SK-N-SH treated with all-trans-retinoic acid at 6 μM for 48 hours (cell line): ENCODE measurements around the gene WDR36.

Experiments
- ATAC-seq: fragments of 200-7000 bp; cut with Tn5 transposase; 3 replicates; pipeline ENCODE4 v1.9.1; 2020; ENCODE audit warnings: mild to moderate bottlenecking, moderate library complexity
- ARNTL ChIP-seq: fragments of 450-650 bp; formaldehyde crosslinking; IDR thresholded peaks from 2 replicates; pipeline ENCODE4 v1.5.0; 2020; ENCODE audit warnings: low read depth, mild to moderate bottlenecking, moderate library complexity, borderline replicate concordance
- BACH2 ChIP-seq: fragments of 250-450 bp; sonication (Bioruptor Pico); IDR thresholded peaks from 2 replicates; pipeline ENCODE4 v1.9.0; 2021; ENCODE audit warnings: mild to moderate bottlenecking, borderline replicate concordance
- ESRRG ChIP-seq: fragments of 250-450 bp; sonication (Bioruptor Pico); IDR thresholded peaks from 2 replicates; pipeline ENCODE4 v1.6.1; 2021; ENCODE audit warnings: mild to moderate bottlenecking
- ISL1 ChIP-seq: fragments of 250-450 bp; sonication (Bioruptor Pico); IDR thresholded peaks from 2 replicates; pipeline ENCODE4 v2.1.2; 2022; ENCODE audit warnings: mild to moderate bottlenecking, moderate library complexity
- OSR1 ChIP-seq: fragments of 250-450 bp; sonication (Bioruptor Pico); IDR thresholded peaks from 2 replicates; pipeline ENCODE4 v1.8.0; 2022; ENCODE audit warnings: moderate library complexity, mild to moderate bottlenecking, inconsistent platforms
- PATZ1 ChIP-seq: fragments of 250-450 bp; sonication (Bioruptor Pico); IDR thresholded peaks from 2 replicates; pipeline ENCODE4 v1.8.0; 2020; ENCODE audit warnings: mild to moderate bottlenecking, moderate library complexity, borderline replicate concordance
- RARB ChIP-seq: fragments of 250-450 bp; sonication (Bioruptor Pico); IDR thresholded peaks from 2 replicates; pipeline ENCODE4 v1.8.0; 2021; ENCODE audit warnings: mild to moderate bottlenecking, moderate library complexity
- SNAI2 ChIP-seq: fragments of 250-450 bp; sonication (Bioruptor Pico); IDR thresholded peaks from 2 replicates; pipeline ENCODE4 v1.5.0; 2020; ENCODE audit warnings: mild to moderate bottlenecking, moderate library complexity
- TCF4 ChIP-seq: fragments of 250-450 bp; sonication (Bioruptor Pico); IDR thresholded peaks from 2 replicates; pipeline ENCODE4 v1.8.0; 2021; ENCODE audit warnings: mild to moderate bottlenecking, moderate library complexity, borderline replicate concordance
- TSHZ2 ChIP-seq: fragments of 250-450 bp; sonication (Bioruptor Pico); IDR thresholded peaks from 2 replicates; pipeline ENCODE4 v1.5.0; 2020; ENCODE audit warnings: mild to moderate bottlenecking, moderate library complexity
- ZC3H10 ChIP-seq: fragments of 250-450 bp; sonication (Bioruptor Pico); IDR thresholded peaks from 2 replicates; pipeline ENCODE4 v1.5.1; 2021; ENCODE audit warnings: mild to moderate bottlenecking, moderate library complexity
- ZFP3 ChIP-seq: fragments of 250-450 bp; sonication (Bioruptor Pico); IDR thresholded peaks from 2 replicates; pipeline ENCODE4 v1.5.0; 2020; ENCODE audit warnings: mild to moderate bottlenecking, moderate library complexity
- ZNF565 ChIP-seq: fragments of 450-650 bp; formaldehyde crosslinking; conservative IDR thresholded peaks from 2 replicates; pipeline ENCODE4 v1.5.0; 2020; ENCODE audit warnings: low read depth, mild to moderate bottlenecking, moderate library complexity
- ZNF70 ChIP-seq: fragments of 450-650 bp; formaldehyde crosslinking; IDR thresholded peaks from 2 replicates; pipeline ENCODE4 v1.5.0; 2020; ENCODE audit warnings: mild to moderate bottlenecking, moderate library complexity
- ZNF8 ChIP-seq: fragments of 450-650 bp; formaldehyde crosslinking; IDR thresholded peaks from 2 replicates; pipeline ENCODE4 v1.5.0; 2020; ENCODE audit warnings: mild to moderate bottlenecking, moderate library complexity
- TF ChIP-seq, protein P1 (sequence below): fragments of 250-450 bp; sonication (Bioruptor Pico); IDR thresholded peaks from 2 replicates; pipeline ENCODE4 v1.5.1; 2020; ENCODE audit warnings: low read depth, mild to moderate bottlenecking, moderate library complexity
- TF ChIP-seq, protein P2 (sequence below): fragments of 250-450 bp; sonication (Bioruptor Pico); IDR thresholded peaks from 2 replicates; pipeline ENCODE4 v1.8.0; 2021; ENCODE audit warnings: low read depth, mild to moderate bottlenecking, moderate library complexity, borderline replicate concordance

The WDR36 gene

GRCh38 chr5:111043712-111044506 is 48.2 kb upstream of the WDR36 start:
- ATAC-seq, result peak; percentile 99
- TF ChIP-seq TCF4, result peak; percentile 64; the same call in 1 of the 2 replicates
- peak; percentile 65 for TF ChIP-seq ZC3H10
- TF ChIP-seq ISL1, result peak; percentile 65
- no peak for TF ChIP-seq ESRRG (CRISPR knock-in tag)

DNA sequence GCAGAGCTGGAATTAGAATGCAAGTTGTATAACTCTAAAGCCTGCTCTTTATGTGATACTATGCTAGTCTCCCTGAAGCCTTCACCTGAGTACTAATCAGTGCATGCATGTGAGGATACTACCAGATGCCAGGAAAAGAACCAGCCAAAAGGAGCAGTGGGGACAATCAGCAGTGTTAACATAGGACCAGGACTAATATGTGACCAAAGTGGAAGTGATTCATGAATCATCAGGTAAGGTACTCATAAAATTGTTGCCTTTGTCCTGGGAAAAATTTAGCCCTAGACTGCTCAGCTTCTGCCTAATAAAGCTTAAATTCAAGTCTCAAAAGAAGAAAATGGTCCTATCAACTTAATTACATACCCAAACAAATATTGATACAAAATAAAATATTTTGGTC is 34.1 kb upstream of the WDR36 start:
- ATAC-seq, result no peak
- TF ChIP-seq SNAI2 (CRISPR knock-in tag) (no peak), BACH2 (no peak), TSHZ2 (CRISPR knock-in tag) (no peak), ZNF70 (CRISPR knock-in tag) (no peak)
- TF ChIP-seq, protein P1, sequence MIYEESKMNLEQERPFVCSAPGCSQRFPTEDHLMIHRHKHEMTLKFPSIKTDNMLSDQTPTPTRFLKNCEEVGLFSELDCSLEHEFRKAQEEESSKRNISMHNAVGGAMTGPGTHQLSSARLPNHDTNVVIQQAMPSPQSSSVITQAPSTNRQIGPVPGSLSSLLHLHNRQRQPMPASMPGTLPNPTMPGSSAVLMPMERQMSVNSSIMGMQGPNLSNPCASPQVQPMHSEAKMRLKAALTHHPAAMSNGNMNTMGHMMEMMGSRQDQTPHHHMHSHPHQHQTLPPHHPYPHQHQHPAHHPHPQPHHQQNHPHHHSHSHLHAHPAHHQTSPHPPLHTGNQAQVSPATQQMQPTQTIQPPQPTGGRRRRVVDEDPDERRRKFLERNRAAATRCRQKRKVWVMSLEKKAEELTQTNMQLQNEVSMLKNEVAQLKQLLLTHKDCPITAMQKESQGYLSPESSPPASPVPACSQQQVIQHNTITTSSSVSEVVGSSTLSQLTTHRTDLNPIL, result no peak
- TF ChIP-seq, protein P2, sequence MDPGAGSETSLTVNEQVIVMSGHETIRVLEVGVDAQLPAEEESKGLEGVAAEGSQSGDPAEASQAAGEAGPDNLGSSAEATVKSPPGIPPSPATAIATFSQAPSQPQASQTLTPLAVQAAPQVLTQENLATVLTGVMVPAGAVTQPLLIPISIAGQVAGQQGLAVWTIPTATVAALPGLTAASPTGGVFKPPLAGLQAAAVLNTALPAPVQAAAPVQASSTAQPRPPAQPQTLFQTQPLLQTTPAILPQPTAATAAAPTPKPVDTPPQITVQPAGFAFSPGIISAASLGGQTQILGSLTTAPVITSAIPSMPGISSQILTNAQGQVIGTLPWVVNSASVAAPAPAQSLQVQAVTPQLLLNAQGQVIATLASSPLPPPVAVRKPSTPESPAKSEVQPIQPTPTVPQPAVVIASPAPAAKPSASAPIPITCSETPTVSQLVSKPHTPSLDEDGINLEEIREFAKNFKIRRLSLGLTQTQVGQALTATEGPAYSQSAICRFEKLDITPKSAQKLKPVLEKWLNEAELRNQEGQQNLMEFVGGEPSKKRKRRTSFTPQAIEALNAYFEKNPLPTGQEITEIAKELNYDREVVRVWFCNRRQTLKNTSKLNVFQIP, result no peak

GRCh38 chr5:111060169-111060568 is 32.0 kb upstream of the WDR36 start:
- no peak for ATAC-seq
- no peak for TF ChIP-seq ZNF70 (CRISPR knock-in tag)

DNA sequence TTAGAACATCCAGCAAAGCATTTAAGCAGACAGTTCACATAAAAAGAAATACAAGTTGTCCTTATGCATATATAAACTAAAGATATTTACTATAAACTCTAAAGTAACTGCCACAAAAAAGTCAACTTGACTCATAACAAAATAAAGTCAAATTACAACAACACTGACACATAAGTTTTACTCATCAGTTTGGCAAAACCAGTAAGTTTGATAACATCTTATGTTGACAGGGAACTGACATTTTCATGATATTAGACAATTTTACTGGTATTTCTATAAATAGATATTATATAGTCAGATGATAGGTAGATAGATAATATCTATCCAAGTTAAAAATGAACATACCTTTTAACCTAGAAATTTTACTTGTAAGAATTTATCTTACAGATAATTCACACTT is 30.5 kb upstream of the WDR36 start:
- ATAC-seq, result no peak
- no peak for TF ChIP-seq ZNF565 (CRISPR knock-in tag)
- no peak for TF ChIP-seq TSHZ2 (CRISPR knock-in tag)
- peak; percentile 45 for TF ChIP-seq ISL1
- no peak for TF ChIP-seq ZNF8
- no peak for TF ChIP-seq TCF4
- TF ChIP-seq SNAI2 (CRISPR knock-in tag), result no peak

GRCh38 chr5:111063709-111064322 is 28.3 kb upstream of the WDR36 start:
- no peak for TF ChIP-seq ARNTL (CRISPR knock-in tag)
- TF ChIP-seq ESRRG (CRISPR knock-in tag), result no peak
- no peak for TF ChIP-seq ZC3H10
- TF ChIP-seq ISL1, result no peak
- no peak for TF ChIP-seq OSR1 (CRISPR knock-in tag)
- TF ChIP-seq RARB (CRISPR knock-in tag), result no peak
- no peak for TF ChIP-seq ZFP3 (CRISPR knock-in tag)
- TF ChIP-seq, protein P1, result no peak
- TF ChIP-seq PATZ1 (CRISPR knock-in tag), result no peak
- no peak for TF ChIP-seq ZNF70 (CRISPR knock-in tag)
- ATAC-seq, result peak; percentile 69
